Right atrium auricular region (tissue), 2 donors: ENCODE data around the gene MANSC1. TPM values are rescaled to one million over a fixed set of nuclear protein-coding genes. Genes with fewer than 3 reads are reported as not detected.

Experiments used
- DNase-seq: peaks from one replicate; pipeline ENCODE4 v3.0.0-alpha.2; 2019; ENCODE audit warnings: low spot score
- H3K27ac ChIP-seq, 2 donors: fragments of 200-600 bp; sonication (generic); 1 replicate in 1 of 2; 2 replicates in 1 of 2; pipeline ENCODE4 v1.5.1; 2016 to 2019
- H3K27me3 ChIP-seq, 2 donors: fragments of 200-600 bp; sonication (generic); one replicate each; pipeline versions ENCODE4 v1.5.1 to v1.6.0; 2017 to 2019
- H3K36me3 ChIP-seq: fragments of 200-600 bp; sonication (generic); one replicate; pipeline ENCODE4 v1.5.1; 2016
- H3K4me1 ChIP-seq, 2 donors: fragments of 200-600 bp; sonication (generic); one replicate each; pipeline versions ENCODE4 v1.5.1 to v1.6.0; 2017 to 2019
- H3K4me3 ChIP-seq, 2 donors: fragments of 200-600 bp; sonication (generic); 1 replicate in 1 of 2; 2 replicates in 1 of 2; pipeline ENCODE4 v1.5.1; 2017 to 2019; ENCODE audit warnings: mild to moderate bottlenecking in 1 of 2, moderate library complexity in 1 of 2
- H3K9me3 ChIP-seq, 2 donors: fragments of 200-600 bp; sonication (generic); one replicate each; pipeline ENCODE4 v1.5.1; 2019
- CTCF ChIP-seq, 2 donors: fragments of 200-600 bp; sonication (generic); IDR thresholded peaks; one replicate each; pipeline ENCODE4 v1.5.1; 2019; ENCODE audit warnings: antibody characterized with exemption in 2 of 2
- total RNA-seq, 2 donors: library from RNA; depleted of rRNA; stranded (reverse); fragments of >200 nt; gene quantifications; one replicate each; pipeline ENCODE4 v1.1.0, GENCODE V29; 2016

The MANSC1 gene
- total RNA-seq, 2 donors from 2014 or later: 16.5 to 28.0 TPM

DNA sequence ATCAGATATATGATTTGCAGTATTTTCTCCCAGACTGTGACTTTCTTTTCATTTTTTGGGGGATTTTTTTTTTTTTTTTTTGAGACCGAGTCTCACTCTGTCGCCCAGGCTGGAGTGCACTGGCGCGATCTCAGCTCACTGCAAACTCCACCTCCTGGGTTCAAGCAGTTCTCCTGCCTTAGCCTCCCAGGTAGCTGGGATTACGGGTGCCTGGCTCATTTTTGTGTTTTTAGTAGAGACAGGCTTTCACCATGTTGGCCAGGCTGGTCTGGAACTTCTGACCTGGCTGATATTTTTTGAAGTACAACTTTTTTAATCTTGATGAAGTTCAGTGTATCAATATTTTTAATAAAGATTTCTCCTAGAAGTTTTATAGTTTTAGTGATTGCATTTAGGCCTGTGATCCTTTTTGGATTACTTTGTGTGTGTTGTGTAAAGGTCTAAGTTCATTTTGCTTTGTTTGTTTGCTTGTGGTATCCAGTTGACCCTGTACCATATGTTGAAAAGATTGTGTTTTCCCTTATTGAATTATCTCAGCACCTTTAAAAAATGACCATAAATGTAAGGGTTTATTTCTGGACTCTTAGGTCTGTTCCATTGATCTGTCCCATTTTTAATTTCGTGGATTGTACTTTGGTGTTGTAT is 31.0 kb upstream of the MANSC1 start:
- TF ChIP-seq CTCF (IDR thresholded peaks at IDR 0.05): no peak
- no peak overlapping the region for H3K4me3 ChIP-seq
- no peak overlapping the region for H3K27ac ChIP-seq
- peaks cover 0 to 6% of the 10 kb centered on the region in 2 donors for H3K4me1 ChIP-seq
- H3K9me3 ChIP-seq: no peaks in the 10 kb centered on the region
- H3K27me3 ChIP-seq: no peaks in the 10 kb centered on the region
- no peaks in the 10 kb centered on the region for H3K36me3 ChIP-seq
- no peak for DNase-seq

- Histone ChIP-seq H3K4me1 (peaks cover 0 to 6% of the 10 kb centered on the region in 2 donors), H3K9me3 (no peaks in the 10 kb centered on the region), H3K36me3 (no peaks in the 10 kb centered on the region), H3K27me3 (no peaks in the 10 kb centered on the region), H3K4me3 (no peak overlapping the region), H3K27ac (no peak overlapping the region)
- no peak for TF ChIP-seq CTCF (IDR thresholded peaks at IDR 0.05)
- DNase-seq: no peak
These were observed 30.0 kb upstream of the MANSC1 start for GRCh38 chr12:12379831-12380730.

GRCh38 chr12:12378616-12379015 is 28.6 kb upstream of the MANSC1 start:
- Histone ChIP-seq H3K4me3 (no peak overlapping the region), H3K27ac (no peak overlapping the region), H3K36me3 (no peaks in the 10 kb centered on the region), H3K9me3 (no peaks in the 10 kb centered on the region), H3K27me3 (no peaks in the 10 kb centered on the region), H3K4me1 (peaks cover 0 to 6% of the 10 kb centered on the region in 2 donors)
- DNase-seq: no peak
- TF ChIP-seq CTCF (IDR thresholded peaks at IDR 0.05): no peak

DNA sequence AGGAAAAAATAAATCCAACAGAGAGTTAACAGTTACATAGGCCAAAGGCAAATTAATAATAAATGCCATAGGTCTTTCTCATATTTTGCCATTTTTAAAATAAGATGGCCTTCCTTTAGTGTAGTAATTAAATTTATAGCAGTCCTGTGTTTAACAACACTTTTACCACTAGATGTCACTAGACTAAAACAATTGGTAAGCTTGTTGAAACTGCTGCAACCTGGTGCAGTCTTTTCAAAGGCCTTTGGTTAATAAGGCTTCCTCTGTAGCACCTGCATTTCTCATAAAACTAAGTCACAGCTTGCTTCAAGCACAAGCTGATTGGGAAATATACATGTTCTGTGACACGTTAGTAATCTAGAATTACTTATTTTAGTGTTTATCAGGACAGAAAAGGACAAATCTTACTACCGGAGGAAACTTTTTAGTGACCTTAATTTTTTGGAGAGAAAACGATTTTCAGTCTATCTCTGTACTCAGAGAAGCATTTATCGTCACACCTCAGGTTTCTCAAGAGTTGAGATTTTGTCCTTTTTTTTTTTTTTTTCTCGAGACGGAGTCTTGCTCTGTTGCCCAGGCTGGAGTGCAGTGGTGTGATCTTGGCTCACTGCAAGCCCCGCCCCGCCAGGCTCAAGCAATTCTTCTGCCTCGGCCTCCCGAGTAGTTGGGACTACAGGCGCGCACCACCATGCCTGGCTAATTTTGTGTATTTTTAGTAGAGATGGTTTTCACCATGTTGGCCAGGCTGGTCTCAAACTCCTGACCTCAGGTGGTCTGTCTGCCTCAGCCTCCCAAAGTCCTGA is 26.8 kb upstream of the MANSC1 start:
- H3K27me3 ChIP-seq: no peaks in the 10 kb centered on the region
- no peak overlapping the region for H3K4me3 ChIP-seq
- no peak for DNase-seq
- H3K36me3 ChIP-seq: no peaks in the 10 kb centered on the region
- no peaks in the 10 kb centered on the region for H3K9me3 ChIP-seq
- peak; percentile 38 to 76 for TF ChIP-seq CTCF (IDR thresholded peaks at IDR 0.05)
- peaks cover 0 to 6% of the 10 kb centered on the region in 2 donors for H3K4me1 ChIP-seq
- no peak overlapping the region for H3K27ac ChIP-seq

DNA sequence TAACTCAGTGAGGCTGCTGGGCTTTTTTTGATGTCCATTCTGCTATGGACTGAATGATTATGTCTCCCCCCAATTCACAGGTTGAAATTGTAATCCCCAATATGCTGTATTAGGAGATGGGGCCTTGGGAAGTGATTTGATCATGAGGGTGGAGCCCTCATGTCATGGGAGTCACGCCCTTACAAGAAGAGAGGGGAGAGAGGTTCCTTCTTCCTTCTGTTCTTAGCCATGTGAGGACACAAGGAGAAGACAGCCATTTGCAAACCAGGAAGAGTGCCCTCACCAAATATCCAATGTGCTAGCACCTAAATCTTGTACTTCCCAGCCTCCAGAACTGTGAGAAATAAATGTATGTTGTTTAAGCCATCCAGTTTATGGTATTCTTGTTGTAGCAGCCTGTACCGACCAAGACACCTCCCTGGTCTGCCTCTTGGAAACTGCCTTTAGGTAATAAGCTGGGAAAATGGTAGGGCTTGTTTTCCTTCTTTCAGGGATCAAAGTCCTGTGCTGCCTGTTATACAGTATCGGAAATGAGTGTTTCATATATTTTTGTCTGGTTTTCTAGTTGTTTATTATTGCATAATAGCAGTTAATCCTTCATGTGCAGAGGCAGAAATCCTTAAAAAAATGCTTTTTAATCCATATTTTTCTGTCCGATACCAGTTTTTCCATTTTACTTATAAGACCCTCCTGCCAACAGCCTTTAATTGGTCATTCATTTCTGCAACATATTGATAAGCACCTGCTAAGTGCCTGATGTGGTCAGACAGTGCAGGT is 23.1 kb upstream of the MANSC1 start:
- Histone ChIP-seq H3K27ac (no peak overlapping the region), H3K4me3 (no peak overlapping the region), H3K27me3 (no peaks in the 10 kb centered on the region), H3K36me3 (no peaks in the 10 kb centered on the region), H3K9me3 (no peaks in the 10 kb centered on the region), H3K4me1 (no peaks in the 10 kb centered on the region)
- no peak for DNase-seq
- TF ChIP-seq CTCF (IDR thresholded peaks at IDR 0.05): no peak
